Ovary (tissue), 9 donors: Measurements from ENCODE around the gene OSTF1. TPM values are rescaled to one million over a fixed set of nuclear protein-coding genes. Genes with fewer than 3 reads are reported as not detected.

Source experiments
- DNase-seq, 5 donors: peaks; one replicate each; pipeline ENCODE4 v3.0.0-alpha.2; 2019 to 2020
- H3K27ac ChIP-seq, 2 donors: fragments of 200-600 bp; one replicate each; pipeline versions ENCODE4 v1.5.1 to v1.8.0; 2019 to 2022
- H3K27me3 ChIP-seq: fragments of 200-600 bp; one replicate; pipeline ENCODE4 v1.8.0; 2022
- H3K36me3 ChIP-seq: fragments of 200-600 bp; sonication (generic); one replicate; pipeline ENCODE4 v1.5.1; 2019
- H3K4me1 ChIP-seq: one replicate; pipeline ENCODE4 v1.8.1; 2013; ENCODE audit warnings: mild to moderate bottlenecking, moderate library complexity; ENCODE audit not compliant: insufficient read depth
- H3K4me3 ChIP-seq: fragments of 200-600 bp; sonication (generic); one replicate; pipeline ENCODE4 v1.5.1; 2017
- H3K9me3 ChIP-seq, 2 donors: fragments of 200-600 bp in 1 of 2; sonication (generic) in 1 of 2; one replicate each; pipeline versions ENCODE4 v1.5.1 to v1.8.1; 2013 to 2019; ENCODE audit warnings: mild to moderate bottlenecking in 1 of 2, moderate library complexity in 1 of 2
- EP300 ChIP-seq: sonication (generic); formaldehyde crosslinking; IDR thresholded peaks from one replicate; pipeline ENCODE4 v1.6.1; 2017; ENCODE audit warnings: antibody characterized with exemption
- POLR2A ChIP-seq: fragments of 450-650 bp; IDR thresholded peaks from one replicate; pipeline ENCODE4 v1.6.1; 2017; ENCODE audit warnings: antibody characterized with exemption, mild to moderate bottlenecking, moderate library complexity
- WGBS, 3 donors: extraction: QIAGEN DNeasy Blood & Tissue Kit in 1 of 3; methylation state at CpG; one replicate each; pipeline versions ENCODE4 v1.1.5 to v1.1.7; 2013 to 2017; 5-methylcytosine and 5-hydroxymethylcytosine counted together
- intact Hi-C, 4 donors: fragments of 100-400 bp; cut with DNase I; formaldehyde crosslinking; loops; one replicate each; pipeline versions ENCODE4 v1.11.0 to v1.15.1; 2022 to 2023
- polyA plus RNA-seq, 2 donors: library from polyadenylated mRNA; stranded (reverse); fragments of 200-250 nt in 1 of 2; fragments of 350-450 nt in 1 of 2; fragmentation: Illumina TruSeq in 1 of 2; extraction: RNeasy Lipid Tissue Mini Kit (QIAGEN cat#74804) in 1 of 2; gene quantifications; one replicate each; pipeline ENCODE4 v1.2.3, GENCODE V29; 2013 to 2014
- total RNA-seq, 7 donors: library from RNA; depleted of rRNA in 2 of 7; stranded (reverse); fragments of >200 nt in 2 of 7; fragmentation: NEBNext Ultra II Directional in 3 of 7; extraction: Animal tissue kit (Norgen Biotek cat#: 25700) in 3 of 7; gene quantifications; one replicate each; pipeline versions ENCODE4 v1.1.0 to v1.2.4, GENCODE V29; 2016 to 2023
- TF ChIP-seq, protein P1 (sequence below), 3 donors: fragments of 450-650 bp in 2 of 3; fragments of 200-600 bp in 1 of 3; IDR thresholded peaks; one replicate each; pipeline versions ENCODE4 v1.5.1 to v1.8.0; 2016 to 2022; ENCODE audit warnings: antibody characterized with exemption in 3 of 3, mild to moderate bottlenecking in 1 of 3
- donor health status: DM: no; HTN: no; CAD: no; lungs with moderate emphysema.
- donor health status: DM: no; HTN: no; CAD: no.
- donor health status: Bipolar disorder and iron deficiency.
- donor health status: DM: yes; HTN: yes; CAD: no.
- donor health status: DM: no; HTN: no; CAD: no.
- donor health status: DM: yes; HTN: yes; CAD: no.

The OSTF1 gene
- total and polyA plus RNA-seq, 9 donors, result 15.1 to 46.9 (median 20.0) TPM

DNA sequence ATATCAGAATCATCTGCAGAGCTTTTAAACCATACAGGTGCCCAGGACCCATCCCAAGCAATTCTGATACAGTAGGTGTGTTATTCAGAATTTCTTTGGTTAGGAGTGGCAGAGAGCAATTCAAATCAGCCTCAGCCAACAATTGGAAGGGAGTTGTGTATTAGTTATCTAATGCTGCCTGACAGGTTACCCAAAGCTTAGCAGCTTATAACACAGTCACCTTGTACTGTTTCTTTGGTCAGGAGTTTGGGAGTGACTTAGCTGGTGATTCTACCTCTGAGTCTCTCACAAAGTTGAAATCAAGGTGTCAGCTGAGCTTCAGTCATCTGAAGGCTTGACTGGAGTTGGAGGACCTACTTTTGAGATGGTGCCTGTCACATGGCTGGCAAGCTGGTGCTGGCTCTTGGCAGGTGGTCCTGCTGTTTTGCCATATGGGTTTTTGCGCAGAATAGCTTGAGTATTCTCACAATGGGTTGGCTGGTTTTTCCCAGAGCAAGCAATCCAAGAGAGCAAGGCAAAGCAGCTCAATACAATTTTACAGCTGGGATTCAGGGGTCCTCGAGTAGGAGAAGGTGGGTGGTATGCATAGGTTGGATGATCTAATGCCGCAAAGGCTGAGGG, 41.5 kb upstream of the OSTF1 start:
- H3K4me3 ChIP-seq, result no peak overlapping the region
- intact Hi-C loops, result no loop called here
- DNase-seq, result no peak
- no peak overlapping the region for H3K27ac ChIP-seq
- TF ChIP-seq EP300, result no peak
- TF ChIP-seq, protein P1, sequence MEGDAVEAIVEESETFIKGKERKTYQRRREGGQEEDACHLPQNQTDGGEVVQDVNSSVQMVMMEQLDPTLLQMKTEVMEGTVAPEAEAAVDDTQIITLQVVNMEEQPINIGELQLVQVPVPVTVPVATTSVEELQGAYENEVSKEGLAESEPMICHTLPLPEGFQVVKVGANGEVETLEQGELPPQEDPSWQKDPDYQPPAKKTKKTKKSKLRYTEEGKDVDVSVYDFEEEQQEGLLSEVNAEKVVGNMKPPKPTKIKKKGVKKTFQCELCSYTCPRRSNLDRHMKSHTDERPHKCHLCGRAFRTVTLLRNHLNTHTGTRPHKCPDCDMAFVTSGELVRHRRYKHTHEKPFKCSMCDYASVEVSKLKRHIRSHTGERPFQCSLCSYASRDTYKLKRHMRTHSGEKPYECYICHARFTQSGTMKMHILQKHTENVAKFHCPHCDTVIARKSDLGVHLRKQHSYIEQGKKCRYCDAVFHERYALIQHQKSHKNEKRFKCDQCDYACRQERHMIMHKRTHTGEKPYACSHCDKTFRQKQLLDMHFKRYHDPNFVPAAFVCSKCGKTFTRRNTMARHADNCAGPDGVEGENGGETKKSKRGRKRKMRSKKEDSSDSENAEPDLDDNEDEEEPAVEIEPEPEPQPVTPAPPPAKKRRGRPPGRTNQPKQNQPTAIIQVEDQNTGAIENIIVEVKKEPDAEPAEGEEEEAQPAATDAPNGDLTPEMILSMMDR (IDR thresholded peaks at IDR 0.05), result no peak
- TF ChIP-seq POLR2A, result no peak
- no peaks in the 10 kb centered on the region for H3K9me3 ChIP-seq
- no peaks in the 10 kb centered on the region for H3K4me1 ChIP-seq
- no peaks in the 10 kb centered on the region for H3K27me3 ChIP-seq
- WGBS, 3 donors, result 88 to 92% (median 89%) methylated on average over 3 of the region's 3 CpGs
- no peaks in the 10 kb centered on the region for H3K36me3 ChIP-seq

DNA sequence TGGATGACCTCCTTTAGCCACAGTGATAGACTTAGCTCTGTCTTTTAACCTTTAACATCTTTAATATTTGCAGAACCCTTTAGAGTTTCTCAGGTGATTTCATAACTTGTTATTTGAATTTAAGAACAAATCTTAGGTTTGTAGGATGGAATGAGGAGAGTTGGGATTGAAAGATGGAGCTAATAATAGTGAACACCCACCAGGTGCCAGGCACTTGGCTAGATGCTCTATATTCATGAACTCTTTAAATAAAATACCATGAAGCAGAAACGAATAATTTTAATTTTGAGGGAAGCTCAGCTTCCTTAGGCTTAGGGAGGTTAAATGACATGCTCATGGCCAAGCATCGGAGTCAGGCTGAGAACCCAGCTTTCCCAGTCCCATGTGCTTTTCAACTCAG, 40.8 kb upstream of the OSTF1 start:
- WGBS, 3 donors, result 46 to 50% (median 48%) methylated on average over 2 of the region's 2 CpGs
- no peak overlapping the region for H3K27ac ChIP-seq

GRCh38 chr9:75051285-75051684, 37.0 kb upstream of the OSTF1 start:
- intact Hi-C loops, result no loop called here
- Histone ChIP-seq H3K4me3 (no peak overlapping the region), H3K36me3 (no peaks in the 10 kb centered on the region), H3K9me3 (no peaks in the 10 kb centered on the region), H3K27ac (no peak overlapping the region), H3K27me3 (no peaks in the 10 kb centered on the region), H3K4me1 (no peaks in the 10 kb centered on the region)
- DNase-seq, result no peak
- no peak for TF ChIP-seq EP300
- TF ChIP-seq, protein P1 (IDR thresholded peaks at IDR 0.05), result no peak
- TF ChIP-seq POLR2A, result no peak

More for the DNA sequence above, 40.8 kb upstream of the OSTF1 start:
- DNase-seq, result no peak
- H3K4me3 ChIP-seq, result no peak overlapping the region
- TF ChIP-seq POLR2A, result no peak
- H3K4me1 ChIP-seq, result no peaks in the 10 kb centered on the region
- H3K36me3 ChIP-seq, result no peaks in the 10 kb centered on the region
- intact Hi-C loops, result no loop called here
- H3K9me3 ChIP-seq, result no peaks in the 10 kb centered on the region
- H3K27me3 ChIP-seq, result no peaks in the 10 kb centered on the region

DNA sequence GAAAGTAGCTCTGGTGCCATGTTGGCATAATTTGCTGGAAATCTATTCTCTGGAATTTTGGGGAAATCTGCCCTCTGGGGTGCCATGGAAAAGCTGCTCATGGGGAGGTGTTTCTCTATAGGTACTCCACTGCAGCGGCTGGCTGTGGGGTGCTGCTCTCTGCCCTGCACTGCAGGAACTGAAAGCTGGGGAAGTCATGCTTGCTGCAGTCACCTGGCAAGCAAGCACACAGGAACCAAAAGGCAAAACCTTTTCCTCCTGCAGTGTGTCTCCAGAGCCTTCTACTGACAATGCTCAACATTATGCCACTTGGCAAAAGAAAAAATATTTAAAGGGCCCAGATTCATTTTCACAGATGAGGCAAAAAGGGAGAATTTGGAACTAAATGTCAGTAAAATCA, 34.4 kb upstream of the OSTF1 start:
- intact Hi-C loops, result no loop called here
- H3K36me3 ChIP-seq, result no peaks in the 10 kb centered on the region
- no peaks in the 10 kb centered on the region for H3K9me3 ChIP-seq
- TF ChIP-seq POLR2A (no peak), EP300 (no peak)
- TF ChIP-seq, protein P1 (IDR thresholded peaks at IDR 0.05), result no peak
- WGBS, 3 donors, result 88 to 93% (median 89%) methylated on average over 1 of the region's 1 CpG
- H3K27me3 ChIP-seq, result no peaks in the 10 kb centered on the region
- no peaks in the 10 kb centered on the region for H3K4me1 ChIP-seq
- no peak for DNase-seq
- H3K27ac ChIP-seq, result no peak overlapping the region
- no peak overlapping the region for H3K4me3 ChIP-seq

- Histone ChIP-seq H3K4me1 (no peaks in the 10 kb centered on the region), H3K27ac (no peak overlapping the region), H3K27me3 (no peaks in the 10 kb centered on the region), H3K4me3 (no peak overlapping the region), H3K36me3 (no peaks in the 10 kb centered on the region), H3K9me3 (no peaks in the 10 kb centered on the region)
- WGBS, 3 donors, result 73 to 83% (median 82%) methylated on average over 5 of the region's 5 CpGs
- intact Hi-C loops, result no loop called here
- TF ChIP-seq EP300, result no peak
- no peak for TF ChIP-seq POLR2A
- TF ChIP-seq, protein P1 (IDR thresholded peaks at IDR 0.05), result no peak
- no peak for DNase-seq
Observed at GRCh38 chr9:75054368-75055001, 33.8 kb upstream of the OSTF1 start.
